Central memory CD4-positive, alpha-beta T cell (primary cell): ENCODE results near the gene EME2.

Experiments
- DNase-seq: peaks from one replicate; pipeline ENCODE4 v3.0.0; 2022

EME2 gene

GRCh38 chr16:1820096-1820945 is 47.7 kb downstream of the EME2 start:
- no peak for DNase-seq

- DNase-seq = no peak
Observed at GRCh38 chr16:1820946-1821290, 48.3 kb downstream of the EME2 start.

- DNase-seq = no peak
Observed at GRCh38 chr16:1821861-1822611, 49.4 kb downstream of the EME2 start.

DNA sequence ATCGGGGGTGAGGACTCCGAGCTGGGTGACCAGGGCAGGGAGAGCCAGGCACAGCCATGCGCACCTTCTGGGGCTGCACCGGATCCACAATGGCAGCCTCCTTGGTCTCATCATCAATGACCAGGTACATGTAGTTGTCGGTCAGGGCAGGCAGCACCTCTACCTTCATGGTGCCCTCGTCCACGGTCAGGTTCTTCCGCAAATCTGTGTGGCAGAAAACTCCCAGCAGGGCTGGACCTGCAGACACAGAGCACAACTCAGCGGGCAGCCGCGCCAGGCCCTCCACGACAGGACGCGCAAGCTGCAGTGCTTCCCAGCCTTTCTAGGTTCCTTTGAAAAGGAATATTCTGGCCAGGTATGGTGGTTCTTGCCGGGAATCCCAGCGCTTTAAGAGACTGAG is 50.2 kb downstream of the EME2 start:
- no peak for DNase-seq

- no peak for DNase-seq
Observed at GRCh38 chr16:1823821-1824220, 51.2 kb downstream of the EME2 start.

DNA sequence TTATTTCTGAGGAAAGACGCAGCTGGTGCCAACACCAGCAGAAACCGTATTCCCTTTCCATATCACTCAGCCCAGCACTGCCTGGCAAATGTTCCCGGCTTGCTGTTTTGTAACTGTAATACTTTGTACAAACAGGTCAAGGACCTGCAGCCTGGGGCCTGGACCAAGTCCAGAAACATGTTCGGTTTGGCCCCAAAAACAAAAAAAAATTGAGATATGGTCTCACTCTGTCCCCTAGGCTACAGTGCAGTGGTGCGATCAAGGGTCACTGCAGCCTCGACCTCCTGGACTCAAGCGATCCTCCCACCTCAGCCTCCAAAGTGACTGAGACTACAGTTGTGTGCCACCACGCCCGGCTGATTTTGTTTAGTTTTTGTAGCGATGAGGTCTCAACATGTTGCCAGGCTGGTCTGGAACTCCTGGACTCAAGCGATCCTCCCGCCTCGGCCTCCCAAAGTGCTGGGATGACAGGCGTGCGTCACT is 52.8 kb downstream of the EME2 start:
- DNase-seq = no peak
